Transverse colon (tissue), 3 donors: ENCODE measurements around the gene CTDNEP1.

ENCODE experiments used
- CTCF ChIP-seq, 5 experiments: fragments of 200-600 bp in 3 of 5; fragments of 450-650 bp in 2 of 5; sonication (generic) in 3 of 5; IDR thresholded peaks; 1 replicate in 2 of 5; 2 replicates in 3 of 5; pipeline ENCODE4 v1.5.1; 2016 to 2017; ENCODE audit warnings: antibody characterized with exemption in 5 of 5, inconsistent platforms in 3 of 5, mild to moderate bottlenecking in 2 of 5, moderate library complexity in 1 of 5
- POLR2A ChIP-seq: fragments of 450-650 bp; IDR thresholded peaks from one replicate; pipeline ENCODE4 v1.6.1; 2016; ENCODE audit warnings: antibody characterized with exemption, mild to moderate bottlenecking, moderate library complexity

- TF ChIP-seq POLR2A (no peak), CTCF (IDR thresholded peaks at IDR 0.05) (no peak)
Observed at GRCh38 chr17:7195971-7196370, 55.6 kb downstream of the CTDNEP1 start.
